GM18520 (cell line): ENCODE measurements around the gene DICER1.

Source experiments
- ATAC-seq: cut with Tn5 transposase; IDR thresholded peaks from one replicate; pipeline ENCODE4 v1.9.1; 2021; ENCODE audit not compliant: unreplicated experiment

Gene DICER1

DNA sequence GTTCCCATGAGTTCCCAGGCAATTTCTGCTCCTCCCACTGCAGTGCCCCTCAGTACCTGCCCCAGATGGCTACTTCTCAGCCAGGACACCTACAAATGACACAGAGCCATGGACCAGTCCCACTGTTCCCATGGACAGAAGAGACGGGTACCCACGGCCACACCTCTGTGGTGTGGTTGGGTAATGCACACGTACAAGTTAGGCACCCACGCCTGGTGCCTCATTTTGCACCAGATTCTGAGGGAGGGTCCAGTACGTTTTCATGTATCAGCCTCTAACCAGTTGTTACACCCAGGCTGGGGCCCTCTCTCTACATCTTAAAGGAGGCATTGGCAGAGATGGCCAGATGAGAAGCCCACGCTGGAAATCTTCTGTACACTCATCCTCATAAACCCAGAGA is 114.0 kb downstream of the DICER1 start:
- ATAC-seq: no peak

DNA sequence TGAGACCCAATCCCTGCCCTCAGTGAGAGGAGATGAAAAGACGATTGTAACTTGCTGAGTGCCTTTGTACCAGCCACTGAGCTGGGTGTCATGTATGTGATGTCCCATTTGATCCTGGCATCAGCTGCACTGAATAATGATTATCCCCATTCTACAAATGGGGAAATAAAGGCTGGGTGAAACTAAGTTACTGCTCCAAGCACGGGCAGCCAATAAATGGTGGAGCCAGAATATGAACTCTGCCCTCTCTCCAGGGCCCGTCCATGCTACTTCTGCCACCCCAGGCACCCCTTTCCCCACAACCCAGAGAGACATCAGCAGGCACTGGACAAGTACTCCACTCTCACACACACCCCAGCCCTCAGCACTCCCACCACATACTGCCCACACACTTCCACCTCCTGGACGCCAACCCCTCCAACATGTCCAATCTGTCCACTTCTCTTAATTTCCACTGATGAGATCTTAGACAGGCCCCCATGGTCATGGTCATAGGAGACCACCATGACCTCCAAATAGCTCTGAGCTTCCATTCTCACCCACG is 115.8 kb downstream of the DICER1 start:
- ATAC-seq: no peak

- ATAC-seq: no peak
Measured at GRCh38 chr14:95040708-95041476, 116.4 kb downstream of the DICER1 start.

DNA sequence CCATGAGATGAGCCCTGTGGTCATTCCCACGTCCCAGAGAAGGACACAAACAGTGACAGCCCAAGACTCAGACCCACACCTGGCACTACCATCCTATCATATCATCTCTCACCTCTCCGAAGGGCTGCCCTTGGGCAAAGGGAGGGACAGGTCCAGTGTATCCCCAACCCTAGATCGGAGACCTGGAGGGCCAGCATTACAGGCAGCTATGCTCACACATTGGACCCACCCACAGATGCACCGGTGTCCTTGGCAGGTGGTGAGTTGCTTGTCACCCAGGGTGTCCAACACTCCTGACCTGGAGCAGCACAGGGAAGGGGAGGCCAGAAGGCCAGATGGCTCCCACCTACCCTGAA is 117.4 kb downstream of the DICER1 start:
- ATAC-seq: no peak

GRCh38 chr14:95039259-95039992 is 117.9 kb downstream of the DICER1 start:
- no peak for ATAC-seq

- no peak for ATAC-seq
Measured at GRCh38 chr14:95038521-95039250, 118.6 kb downstream of the DICER1 start.

DNA sequence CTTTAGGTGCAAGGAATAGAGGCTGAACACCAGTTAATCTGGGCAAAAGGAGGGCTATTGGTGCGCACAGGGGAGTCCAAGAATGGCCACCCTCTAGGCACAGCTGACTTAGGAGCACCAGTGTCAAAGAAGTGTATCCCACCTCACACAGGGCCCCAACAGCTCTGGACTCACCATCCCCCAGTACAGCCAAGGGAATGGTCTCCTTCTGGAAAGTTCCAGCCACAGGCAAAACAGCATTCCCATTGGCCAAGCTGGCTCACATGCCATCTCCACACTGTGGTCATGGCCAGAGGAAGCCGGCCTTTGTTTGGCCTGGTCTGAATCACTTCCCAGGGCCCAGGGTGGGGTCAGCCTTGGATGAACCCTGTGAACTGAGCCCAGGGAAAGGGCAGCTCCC is 120.1 kb downstream of the DICER1 start:
- ATAC-seq: no peak
